H9 (cell line): ENCODE data around the gene DIS3L2. TPM values are rescaled to one million over a fixed set of nuclear protein-coding genes. Genes with fewer than 3 reads are reported as not detected.

Experiments used
- DNase-seq: peaks from one replicate; pipeline ENCODE4 v3.0.0-alpha.2; 2017
- H2AFZ ChIP-seq: one replicate; pipeline ENCODE4 v1.6.1; 2013; ENCODE audit warnings: mild to moderate bottlenecking, low read length, control low read depth, moderate library complexity
- H2AK5ac ChIP-seq: 2 replicates; pipeline ENCODE4 v1.6.1; 2013; ENCODE audit warnings: low read length, control low read depth, mixed read lengths; ENCODE audit not compliant: insufficient read length
- H2BK120ac ChIP-seq: one replicate; pipeline ENCODE4 v1.6.1; 2013; ENCODE audit warnings: low read depth, mild to moderate bottlenecking, low read length, control low read depth, inconsistent platforms; ENCODE audit not compliant: poor library complexity, severe bottlenecking
- H2BK12ac ChIP-seq: 2 replicates; pipeline ENCODE4 v1.6.1; 2013; ENCODE audit warnings: low read length, control low read depth, mixed read lengths, low read depth; ENCODE audit not compliant: insufficient read length
- H2BK15ac ChIP-seq: 2 replicates; pipeline ENCODE4 v1.6.1; 2013; ENCODE audit warnings: low read depth, low read length, control low read depth
- H2BK20ac ChIP-seq: one replicate; pipeline ENCODE4 v1.6.1; 2013; ENCODE audit warnings: low read depth, mild to moderate bottlenecking, low read length, control low read depth, inconsistent platforms; ENCODE audit not compliant: poor library complexity, severe bottlenecking
- H2BK5ac ChIP-seq: 2 replicates; pipeline ENCODE4 v1.6.1; 2013; ENCODE audit warnings: low read length, control low read depth, mixed read lengths; ENCODE audit not compliant: insufficient read length
- H3K14ac ChIP-seq: 2 replicates; pipeline ENCODE4 v1.6.1; 2013; ENCODE audit warnings: low read length, control low read depth; ENCODE audit not compliant: insufficient read depth
- H3K18ac ChIP-seq: 2 replicates; pipeline ENCODE4 v1.6.1; 2013; ENCODE audit warnings: low read depth, mild to moderate bottlenecking, mixed read lengths, low read length, control low read depth; ENCODE audit not compliant: insufficient read length
- H3K23ac ChIP-seq: 2 replicates; pipeline ENCODE4 v1.6.1; 2013; ENCODE audit warnings: low read length, control low read depth, mixed read lengths, low read depth; ENCODE audit not compliant: insufficient read length
- H3K23me2 ChIP-seq: 2 replicates; pipeline ENCODE4 v1.6.1; 2013; ENCODE audit warnings: low read depth, mild to moderate bottlenecking, mixed read lengths, low read length, control low read depth; ENCODE audit not compliant: insufficient read length, poor library complexity, severe bottlenecking
- H3K27ac ChIP-seq: 2 replicates; pipeline ENCODE4 v1.5.1; 2013; ENCODE audit warnings: low read length, control low read depth, mixed read lengths, low read depth; ENCODE audit not compliant: insufficient read length
- H3K27me3 ChIP-seq: 2 replicates; pipeline ENCODE4 v1.6.1; 2013; ENCODE audit warnings: low read length, control low read depth, inconsistent platforms; ENCODE audit not compliant: insufficient read depth
- H3K4ac ChIP-seq: 2 replicates; pipeline ENCODE4 v1.6.1; 2013; ENCODE audit warnings: low read depth, mild to moderate bottlenecking, control low read depth, inconsistent platforms, low read length, moderate library complexity
- H3K4me1 ChIP-seq: 2 replicates; pipeline ENCODE4 v1.6.1; 2013; ENCODE audit warnings: low read length, control low read depth, inconsistent platforms; ENCODE audit not compliant: insufficient read depth
- H3K4me2 ChIP-seq: 2 replicates; pipeline ENCODE4 v1.6.1; 2013; ENCODE audit warnings: low read length, control low read depth, mixed read lengths; ENCODE audit not compliant: insufficient read length, insufficient read depth
- H3K56ac ChIP-seq: 2 replicates; pipeline ENCODE4 v1.6.1; 2013; ENCODE audit warnings: low read depth, mild to moderate bottlenecking, mixed read lengths, low read length, control low read depth; ENCODE audit not compliant: insufficient read length
- H3K79me1 ChIP-seq: 2 replicates; pipeline ENCODE4 v1.6.1; 2013; ENCODE audit warnings: low read depth, mild to moderate bottlenecking, moderate library complexity, low read length, control low read depth, inconsistent platforms; ENCODE audit not compliant: insufficient read depth, poor library complexity, severe bottlenecking
- H3K79me2 ChIP-seq: 2 replicates; pipeline ENCODE4 v1.6.1; 2013; ENCODE audit warnings: low read length, control low read depth, inconsistent platforms; ENCODE audit not compliant: insufficient read depth
- H3K9ac ChIP-seq: 2 replicates; pipeline ENCODE4 v1.6.1; 2013; ENCODE audit warnings: low read length, control low read depth, mixed read lengths; ENCODE audit not compliant: insufficient read length; ENCODE audit errors: extremely low read depth
- H3K9me3 ChIP-seq: one replicate; pipeline ENCODE4 v1.6.1; 2013; ENCODE audit warnings: low read depth, low read length, inconsistent platforms; ENCODE audit not compliant: control insufficient read depth
- H3T11ph ChIP-seq: one replicate; pipeline ENCODE4 v1.6.1; 2013; ENCODE audit warnings: mild to moderate bottlenecking, low read length, control low read depth, inconsistent platforms
- H4K20me1 ChIP-seq: one replicate; pipeline ENCODE4 v1.6.1; 2013; ENCODE audit not compliant: control insufficient read depth, insufficient read length, insufficient read depth
- H4K5ac ChIP-seq: 2 replicates; pipeline ENCODE4 v1.6.1; 2013; ENCODE audit warnings: low read depth, mild to moderate bottlenecking, mixed read lengths, low read length, control low read depth; ENCODE audit not compliant: insufficient read length
- H4K8ac ChIP-seq: replicated peaks from 2 replicates; pipeline ENCODE4 v1.6.1; 2013; ENCODE audit warnings: low read length, control low read depth, mixed read lengths, low read depth; ENCODE audit not compliant: insufficient read length
- H4K91ac ChIP-seq: 2 replicates; pipeline ENCODE4 v1.6.1; 2013; ENCODE audit warnings: low read depth, mild to moderate bottlenecking, moderate library complexity, mixed read lengths, low read length, control low read depth; ENCODE audit not compliant: insufficient read length
- H3K27ac Mint-ChIP-seq, 3 experiments: 2 replicates in 2 of 3; 3 replicates in 1 of 3; pipeline ENCODE4 v1.8.0; 2020 to 2021; ENCODE audit warnings: mixed read lengths in 3 of 3, mild to moderate bottlenecking in 1 of 3, moderate library complexity in 1 of 3
- H3K27me3 Mint-ChIP-seq: 2 replicates; pipeline ENCODE4 v1.8.0; 2021; ENCODE audit warnings: low read depth, mild to moderate bottlenecking, moderate library complexity, mixed read lengths
- H3K36me3 Mint-ChIP-seq, 3 experiments: 2 replicates in 2 of 3; 3 replicates in 1 of 3; pipeline ENCODE4 v1.8.0; 2020 to 2021; ENCODE audit warnings: low read depth in 3 of 3, mixed read lengths in 3 of 3; ENCODE audit not compliant: insufficient read depth in 1 of 3
- H3K4me1 Mint-ChIP-seq, 2 experiments: 2 replicates each; pipeline ENCODE4 v1.8.0; 2020; ENCODE audit warnings: mixed read lengths in 2 of 2
- H3K4me3 Mint-ChIP-seq, 2 experiments: 2 replicates in 1 of 2; 3 replicates in 1 of 2; pipeline ENCODE4 v1.8.0; 2020 to 2021; ENCODE audit warnings: mild to moderate bottlenecking in 2 of 2, mixed read lengths in 2 of 2, moderate library complexity in 1 of 2
- H3K9me3 Mint-ChIP-seq, 2 experiments: 2 replicates in 1 of 2; 3 replicates in 1 of 2; pipeline ENCODE4 v1.8.0; 2020; ENCODE audit warnings: mild to moderate bottlenecking in 2 of 2, mixed read lengths in 2 of 2, moderate library complexity in 1 of 2
- WGBS: extraction: QIAGEN DNeasy Blood & Tissue Kit; methylation state at CpG from one replicate; pipeline ENCODE4 v1.1.7; 2013; ENCODE audit warnings: missing lambda C conversion rate, low lambda C conversion rate, mixed read lengths; ENCODE audit not compliant: insufficient read length; ENCODE audit errors: extremely low coverage; 5-methylcytosine and 5-hydroxymethylcytosine counted together
- total RNA-seq: library from RNA; stranded (reverse); gene quantifications from 2 replicates; pipeline ENCODE4 v1.2.1, GENCODE V29; 2021
- TF ChIP-seq, protein P1 (sequence below): fragments of 200-600 bp; sonication (generic); conservative IDR thresholded peaks from 3 replicates; pipeline ENCODE4 v1.8.0; 2021; ENCODE audit warnings: antibody characterized with exemption, mild to moderate bottlenecking

The DIS3L2 gene
- total RNA-seq, 1 experiment from 2014 or later = 28.1 TPM

DNA sequence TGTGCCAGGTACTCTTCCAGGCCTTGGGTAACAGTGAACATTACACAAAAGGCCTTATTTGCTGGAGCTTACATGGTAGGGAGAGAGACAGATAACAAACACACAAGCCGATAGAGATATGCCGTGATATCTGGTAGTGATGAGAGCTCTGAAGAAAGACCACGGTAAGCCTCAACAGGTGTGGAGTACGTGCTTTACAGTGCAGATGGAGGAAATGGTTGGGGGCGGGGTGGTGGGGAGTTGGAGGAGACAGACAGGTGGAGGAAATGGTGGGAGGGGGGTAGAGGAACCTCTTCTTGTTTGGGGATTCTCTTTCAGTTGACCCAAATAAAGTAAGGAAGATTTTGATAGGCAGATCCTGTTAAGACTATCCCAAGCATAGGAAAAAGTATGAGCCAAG is 276.0 kb downstream of the DIS3L2 start:
- no peak overlapping the region for H4K91ac ChIP-seq
- no CpG with 5 or more reads among the region's 5 CpGs for WGBS
- H4K8ac ChIP-seq = no peak overlapping the region
- H2BK5ac ChIP-seq = no peak overlapping the region
- no peak overlapping the region for H2AK5ac ChIP-seq
- H2BK12ac ChIP-seq = no peak overlapping the region
- no peak overlapping the region for H3T11ph ChIP-seq
- Mint-ChIP-seq H3K4me1 (peaks cover 9 to 10% of the 10 kb centered on the region in 2 experiments), H3K36me3 (peaks cover 0 to 3% (median 0%) of the 10 kb centered on the region in 3 experiments; a peak in 2 of 7 replicates), H3K27ac (no peak overlapping the region), H3K9me3 (no peaks in the 10 kb centered on the region), H3K4me3 (no peak overlapping the region), H3K27me3 (no peaks in the 10 kb centered on the region)
- H3K23me2 ChIP-seq = no peaks in the 10 kb centered on the region
- no peak overlapping the region for H4K5ac ChIP-seq
- no peak overlapping the region for H3K9ac ChIP-seq
- H3K79me1 ChIP-seq = no peaks in the 10 kb centered on the region
- H2AFZ ChIP-seq = no peak overlapping the region
- H3K23ac ChIP-seq = no peak overlapping the region
- no peak overlapping the region for H2BK20ac ChIP-seq
- DNase-seq = no peak
- TF ChIP-seq, protein P1, sequence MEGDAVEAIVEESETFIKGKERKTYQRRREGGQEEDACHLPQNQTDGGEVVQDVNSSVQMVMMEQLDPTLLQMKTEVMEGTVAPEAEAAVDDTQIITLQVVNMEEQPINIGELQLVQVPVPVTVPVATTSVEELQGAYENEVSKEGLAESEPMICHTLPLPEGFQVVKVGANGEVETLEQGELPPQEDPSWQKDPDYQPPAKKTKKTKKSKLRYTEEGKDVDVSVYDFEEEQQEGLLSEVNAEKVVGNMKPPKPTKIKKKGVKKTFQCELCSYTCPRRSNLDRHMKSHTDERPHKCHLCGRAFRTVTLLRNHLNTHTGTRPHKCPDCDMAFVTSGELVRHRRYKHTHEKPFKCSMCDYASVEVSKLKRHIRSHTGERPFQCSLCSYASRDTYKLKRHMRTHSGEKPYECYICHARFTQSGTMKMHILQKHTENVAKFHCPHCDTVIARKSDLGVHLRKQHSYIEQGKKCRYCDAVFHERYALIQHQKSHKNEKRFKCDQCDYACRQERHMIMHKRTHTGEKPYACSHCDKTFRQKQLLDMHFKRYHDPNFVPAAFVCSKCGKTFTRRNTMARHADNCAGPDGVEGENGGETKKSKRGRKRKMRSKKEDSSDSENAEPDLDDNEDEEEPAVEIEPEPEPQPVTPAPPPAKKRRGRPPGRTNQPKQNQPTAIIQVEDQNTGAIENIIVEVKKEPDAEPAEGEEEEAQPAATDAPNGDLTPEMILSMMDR = no peak
- no peak overlapping the region for H2BK15ac ChIP-seq
- no peaks in the 10 kb centered on the region for H3K79me2 ChIP-seq
- H3K9me3 ChIP-seq = no peaks in the 10 kb centered on the region
- no peaks in the 10 kb centered on the region; the same call in 1 of the 2 replicates for H3K4me1 ChIP-seq
- H3K18ac ChIP-seq = no peak overlapping the region
- H3K27me3 ChIP-seq = no peaks in the 10 kb centered on the region
- no peak overlapping the region for H3K27ac ChIP-seq
- H3K14ac ChIP-seq = no peak overlapping the region
- H3K56ac ChIP-seq = no peak overlapping the region
- H3K4me2 ChIP-seq = no peak overlapping the region
- H4K20me1 ChIP-seq = no peaks in the 10 kb centered on the region
- H2BK120ac ChIP-seq = no peak overlapping the region
- H3K4ac ChIP-seq = no peak overlapping the region
